Right hindlimb (tissue), 1 donor: ENCODE results near the gene ACTR2.
A peak's percentile ranks its signal among the peaks of the same experiment; 100 is the strongest.
"Not testable (repeated sequence)": the region's sequence is repeated elsewhere in the genome, so short reads cannot be mapped to it uniquely, and the experiment has no call there.

Experiments used
- DNase-seq: peaks from one replicate; pipeline ENCODE4 v3.0.0-alpha.2; 2018

The ACTR2 gene

DNA sequence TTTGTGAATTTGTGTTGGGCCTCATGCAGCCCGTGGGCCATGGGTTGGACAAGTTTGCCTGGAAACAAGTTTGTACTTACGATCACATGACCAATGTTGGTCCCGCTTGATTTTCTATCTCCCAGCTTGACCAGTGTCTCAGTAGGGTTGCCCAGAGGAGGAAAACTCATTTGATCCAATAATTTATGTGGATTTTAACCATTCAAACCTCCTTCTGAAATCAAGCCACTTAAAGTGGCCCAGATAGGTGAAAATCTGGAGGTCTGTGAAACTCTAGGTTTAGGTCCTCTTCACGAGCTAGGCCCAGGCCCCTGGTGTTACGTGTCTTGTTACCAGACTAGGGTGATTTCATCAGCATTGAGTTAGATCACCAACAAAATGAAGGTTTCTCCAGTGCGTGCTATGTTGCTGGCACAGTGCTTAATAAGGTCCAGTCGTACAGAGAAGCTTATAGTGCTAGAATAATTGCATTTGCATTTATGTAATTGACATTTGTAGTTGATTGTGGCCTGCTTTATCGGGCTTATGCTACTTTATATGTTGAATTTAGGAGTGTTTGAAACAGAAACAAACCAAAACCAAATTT is 4.4 kb downstream of the ACTR2 start:
- no peak for DNase-seq

DNA sequence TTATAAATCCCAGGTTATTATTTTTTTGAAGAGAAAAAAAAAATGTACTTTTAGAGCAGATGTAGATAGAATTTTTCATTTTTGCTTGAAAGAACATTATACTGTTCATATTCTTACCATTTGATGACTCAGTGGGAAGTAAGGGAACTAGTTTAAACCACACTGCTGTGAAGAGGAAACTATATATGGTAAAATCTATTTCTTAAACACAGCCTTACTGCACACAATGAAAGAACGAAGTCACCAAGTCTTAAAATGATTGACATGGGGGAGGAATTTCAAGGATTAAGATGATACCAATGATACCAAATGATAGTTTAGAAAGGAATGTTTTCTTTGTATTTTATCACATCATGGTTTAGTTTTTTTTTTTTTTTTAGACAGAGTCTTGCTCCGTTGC is 5.0 kb downstream of the ACTR2 start:
- DNase-seq, result no peak

DNA sequence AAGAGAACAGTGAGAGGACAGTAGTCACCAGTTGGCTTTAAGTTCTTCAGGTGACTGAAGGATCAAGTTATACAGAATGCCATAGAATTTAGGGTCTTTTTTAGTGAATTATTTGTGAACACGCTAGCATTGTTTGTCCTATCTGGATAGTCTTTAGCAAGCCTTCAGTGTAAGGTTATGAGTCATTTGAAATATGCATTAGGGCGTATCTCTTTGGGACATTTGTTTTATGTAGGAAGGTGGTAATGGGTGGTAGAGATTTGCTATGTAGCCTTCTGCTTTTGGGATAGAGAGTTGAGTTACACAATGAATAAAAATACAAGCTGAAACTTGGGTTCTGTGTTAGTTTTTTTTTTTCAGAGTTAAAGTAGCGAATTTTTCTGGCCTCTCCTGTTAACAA is 13.0 kb downstream of the ACTR2 start:
- no peak for DNase-seq

DNA sequence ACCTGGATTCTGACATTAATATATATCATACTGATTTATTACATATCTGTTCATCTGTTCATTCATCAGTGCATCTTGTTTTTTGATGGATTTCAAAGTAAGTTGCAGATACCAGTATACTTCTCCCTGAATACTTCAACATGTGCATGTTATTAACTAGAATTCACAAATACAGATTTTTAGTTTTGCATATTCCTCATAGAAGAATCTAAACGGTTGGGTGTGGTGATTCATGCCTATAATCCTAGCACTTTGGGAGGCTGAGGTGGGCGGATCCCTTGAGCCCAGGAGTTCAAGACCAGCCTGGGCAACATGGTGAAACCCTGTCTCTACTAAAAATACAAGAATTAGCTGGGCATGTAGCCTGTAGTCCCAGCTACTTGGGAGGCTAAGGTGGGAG is 16.8 kb downstream of the ACTR2 start:
- DNase-seq, result not testable (repeated sequence)

DNA sequence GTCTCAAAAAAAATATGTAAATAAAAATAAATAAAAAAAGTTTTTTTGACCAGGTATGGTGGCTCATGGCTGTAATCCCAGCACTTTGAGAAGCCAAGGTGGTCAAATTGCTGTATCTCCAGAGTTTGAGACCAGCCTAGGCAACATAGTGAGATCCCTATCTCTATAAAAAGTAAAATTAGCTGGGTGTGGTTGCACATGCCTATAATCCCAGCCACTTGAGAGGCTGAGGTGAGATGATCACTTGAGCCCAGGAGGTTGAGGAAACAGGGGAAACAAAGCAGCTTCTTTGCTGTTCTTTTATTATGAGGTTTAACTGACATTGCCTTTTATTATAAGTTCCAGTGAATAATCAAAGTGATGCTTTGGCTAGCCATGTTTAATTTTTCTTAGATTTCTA is 25.0 kb downstream of the ACTR2 start:
- no peak for DNase-seq

DNA sequence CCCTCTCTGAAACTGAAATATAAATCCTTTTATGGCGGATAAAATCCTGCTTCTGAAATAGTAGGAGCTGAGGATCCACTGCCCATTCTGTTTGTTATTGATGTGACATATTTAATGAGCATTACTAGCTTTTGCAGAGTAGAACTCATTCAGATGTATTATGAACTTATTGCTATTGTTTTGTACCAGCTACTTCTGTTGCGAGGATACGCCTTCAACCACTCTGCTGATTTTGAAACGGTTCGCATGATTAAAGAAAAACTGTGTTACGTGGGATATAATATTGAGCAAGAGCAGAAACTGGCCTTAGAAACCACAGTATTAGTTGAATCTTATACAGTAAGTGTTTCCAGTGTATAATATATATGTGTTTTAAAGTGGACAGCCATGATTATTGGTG is 27.7 kb downstream of the ACTR2 start:
- no peak for DNase-seq

DNA sequence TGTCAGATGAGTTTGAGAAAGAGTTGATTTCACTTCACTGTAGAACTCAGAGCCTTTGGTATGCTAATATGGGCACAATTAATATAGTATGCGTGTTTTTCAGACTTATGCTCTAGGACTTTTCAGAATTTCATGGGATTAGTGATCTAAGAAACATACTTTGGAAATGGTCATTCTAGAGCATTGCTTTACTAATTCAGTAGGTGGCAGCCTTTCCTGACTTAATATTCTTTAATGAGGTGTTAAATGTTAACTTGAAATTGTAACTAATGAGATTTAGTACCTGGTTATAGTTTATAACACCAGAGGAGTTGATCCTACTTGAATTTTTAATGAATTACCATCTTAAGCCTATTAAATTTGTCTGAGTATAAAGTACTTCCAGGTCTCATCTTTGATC is 28.4 kb downstream of the ACTR2 start:
- no peak for DNase-seq

DNA sequence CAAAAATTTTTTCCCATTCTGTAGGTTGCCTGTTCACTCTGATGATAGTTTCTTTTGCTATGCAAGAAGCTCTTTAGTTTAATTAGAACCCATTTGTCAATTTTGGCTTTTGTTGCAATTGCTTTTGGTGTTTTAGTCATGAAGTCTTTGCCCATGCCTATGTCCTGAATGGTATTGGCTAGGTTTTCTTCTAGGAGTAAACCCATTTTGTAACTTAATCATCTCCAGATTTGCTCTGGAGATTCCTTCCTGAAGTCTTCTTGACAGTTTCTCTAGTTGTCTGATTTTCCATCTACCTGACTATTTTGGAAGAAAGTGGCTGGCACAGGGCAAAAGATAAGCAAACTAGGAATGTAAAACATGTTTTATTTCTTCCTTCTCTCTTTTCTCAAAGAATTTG is 30.2 kb downstream of the ACTR2 start:
- DNase-seq, result not testable (repeated sequence)

DNA sequence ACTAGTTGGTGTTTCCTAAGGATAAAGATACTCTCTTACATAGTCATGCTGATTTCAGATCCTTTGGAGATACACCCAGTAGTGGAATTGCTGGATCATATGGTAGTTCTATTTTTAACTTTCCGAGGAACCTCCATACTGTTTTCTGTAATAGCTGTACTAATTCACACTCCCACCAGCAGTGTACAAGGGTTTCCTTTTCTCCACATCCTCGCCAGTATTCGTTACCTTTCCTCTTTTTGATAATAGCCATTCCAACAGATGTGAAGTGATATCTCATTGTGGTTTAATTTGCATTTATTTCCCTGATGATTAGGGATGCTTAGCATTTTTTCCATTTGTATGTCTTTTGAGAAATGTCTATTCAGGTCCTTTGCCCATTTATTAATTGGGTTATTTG is 34.0 kb downstream of the ACTR2 start:
- no peak for DNase-seq

DNA sequence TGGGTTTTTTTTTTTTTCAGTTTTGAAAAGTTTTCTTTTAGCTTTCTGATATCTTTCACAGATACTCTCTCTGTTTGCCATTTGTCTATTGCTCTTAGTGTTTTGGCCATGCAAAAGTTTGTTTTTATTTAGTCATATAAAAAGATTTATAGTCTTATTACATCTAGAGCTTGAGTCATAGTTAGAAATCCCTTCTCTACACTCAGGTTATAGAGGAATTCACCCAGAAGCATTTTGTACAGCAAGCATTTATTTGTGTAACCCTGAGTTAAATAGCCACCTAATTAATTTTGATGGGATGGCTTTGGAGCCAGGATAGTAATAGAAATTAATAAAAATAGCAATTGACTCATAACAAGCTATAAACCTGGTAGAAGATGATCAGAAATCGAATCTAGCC is 35.6 kb downstream of the ACTR2 start:
- no peak for DNase-seq

DNA sequence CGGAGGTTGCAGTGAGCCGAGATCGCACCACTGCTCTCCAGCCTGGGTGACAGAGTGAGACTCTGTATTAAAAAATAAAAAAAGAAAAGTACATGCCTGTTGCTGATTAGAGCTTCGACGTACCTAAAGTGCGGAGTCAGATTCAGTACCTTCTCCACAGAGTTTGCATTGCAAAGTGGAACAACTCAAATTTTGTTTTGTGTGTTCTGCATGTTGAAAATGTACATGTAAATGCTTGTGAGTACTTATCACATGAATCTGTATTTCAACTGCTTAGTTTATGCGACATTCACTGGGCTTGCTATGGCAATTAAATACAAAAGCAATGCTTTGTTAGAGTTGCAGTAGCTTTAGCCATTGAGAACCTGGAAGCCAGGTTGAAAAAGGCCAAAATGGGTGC is 36.4 kb downstream of the ACTR2 start:
- DNase-seq, result no peak

DNA sequence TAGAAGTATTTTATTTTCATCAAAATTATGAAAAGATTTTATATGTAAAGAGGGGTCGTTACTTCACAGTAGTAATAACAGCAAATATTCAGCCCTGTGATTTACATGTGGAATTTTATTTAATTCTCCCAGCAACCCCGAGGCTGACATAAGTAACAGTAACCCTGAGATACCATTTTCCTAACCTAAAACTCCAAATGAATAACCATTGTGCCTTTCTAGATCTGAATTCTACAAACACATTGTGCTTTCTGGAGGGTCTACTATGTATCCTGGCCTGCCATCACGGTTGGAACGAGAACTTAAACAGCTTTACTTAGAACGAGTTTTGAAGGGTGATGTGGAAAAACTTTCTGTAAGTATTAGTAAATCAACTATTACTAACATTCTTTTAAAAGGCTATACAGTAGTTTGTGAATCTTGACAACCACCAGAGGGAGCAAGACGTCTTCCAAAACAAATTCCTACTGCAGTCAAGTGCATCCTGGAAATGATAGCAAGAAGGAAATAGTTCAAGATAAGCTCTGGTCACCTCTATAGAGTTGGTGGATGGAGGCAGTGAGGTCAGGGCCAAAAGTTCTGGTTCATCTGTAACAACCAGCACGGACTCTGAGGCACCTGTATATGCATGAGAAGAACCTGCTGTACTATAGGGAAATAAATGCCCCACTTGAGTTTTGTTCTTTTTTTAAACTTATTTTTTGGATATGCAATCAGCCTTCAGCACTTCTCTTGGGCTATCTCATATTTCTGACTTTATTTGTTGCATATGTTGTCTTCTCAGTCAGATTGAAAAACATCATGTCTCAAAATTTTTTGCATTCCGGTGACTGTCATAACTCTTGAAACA is 37.4 kb downstream of the ACTR2 start:
- DNase-seq, result peak; percentile 45

DNA sequence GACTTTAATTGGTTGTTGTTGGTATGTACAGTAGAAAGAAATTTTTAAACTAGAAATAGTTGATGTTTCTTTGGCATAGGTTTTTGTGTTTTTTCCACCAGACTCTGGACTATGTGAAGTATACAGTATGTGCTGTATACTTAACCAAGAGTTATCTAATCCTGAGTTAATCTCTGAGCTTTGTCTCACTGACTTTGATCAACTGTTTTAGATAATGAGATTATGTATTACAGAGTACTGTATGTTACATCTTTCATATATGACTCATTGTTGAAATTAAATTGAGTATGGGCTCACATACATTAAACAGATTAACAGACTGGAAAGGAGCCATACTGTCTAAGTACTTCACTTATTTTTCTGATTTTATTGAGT is 38.0 kb downstream of the ACTR2 start:
- no peak for DNase-seq

DNA sequence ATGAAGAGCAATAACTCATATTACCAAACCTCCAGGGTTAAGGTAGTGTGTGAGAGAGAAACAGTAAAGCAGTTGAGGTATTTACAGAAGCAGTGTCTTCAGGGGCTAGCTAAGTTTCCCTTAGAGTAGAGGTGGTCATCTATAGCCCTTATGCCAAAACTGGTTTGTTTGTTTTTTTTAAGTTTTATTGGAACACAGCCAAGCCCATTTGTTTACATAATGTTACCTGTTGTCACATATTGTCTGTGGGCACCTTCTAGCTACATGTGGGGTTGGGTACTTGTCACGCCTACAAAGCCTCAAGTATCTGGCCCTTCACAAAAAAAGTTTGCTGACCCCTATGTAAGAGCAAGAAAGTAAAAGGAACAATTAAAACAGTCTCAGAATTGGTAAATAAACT is 39.4 kb downstream of the ACTR2 start:
- no peak for DNase-seq

DNA sequence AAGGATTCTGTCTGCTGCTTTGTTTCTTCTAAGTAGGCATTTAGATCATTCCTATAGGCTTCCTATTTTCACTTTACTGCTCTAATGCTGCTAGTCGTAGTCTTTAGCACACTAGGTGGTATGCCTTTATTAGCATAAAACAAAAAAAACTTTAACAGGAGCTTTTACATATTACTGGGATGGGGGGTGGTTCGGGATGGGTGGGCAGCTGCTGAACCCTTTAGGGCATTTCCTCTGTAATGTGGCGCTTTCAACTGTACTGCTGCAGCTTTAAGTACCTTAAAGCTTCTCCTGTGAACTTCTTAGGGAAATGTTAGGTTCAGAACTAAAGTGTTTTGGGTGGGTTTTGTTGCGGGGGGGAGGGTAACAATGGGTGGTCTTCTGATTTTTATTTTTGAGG is 41.3 kb downstream of the ACTR2 start:
- no peak for DNase-seq

DNA sequence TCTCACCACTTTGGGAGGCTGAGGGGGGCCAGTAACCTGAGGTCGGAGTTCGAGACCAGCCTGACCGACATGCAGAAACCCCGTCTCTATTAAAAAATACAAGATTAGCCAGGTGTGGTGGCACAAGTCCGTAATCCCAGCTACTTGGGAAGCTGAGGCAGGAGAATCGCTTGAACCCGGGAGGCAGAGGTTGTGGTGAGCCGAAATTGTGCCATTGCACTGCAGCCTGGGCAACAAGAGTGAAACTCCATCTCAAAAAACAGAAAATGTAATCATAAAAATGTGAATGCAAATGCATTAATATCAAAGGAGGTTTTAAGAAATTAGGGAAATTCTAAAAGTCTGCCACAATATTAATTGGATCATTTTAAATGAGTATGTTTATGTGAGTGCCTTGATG is 45.7 kb downstream of the ACTR2 start:
- no peak for DNase-seq

DNA sequence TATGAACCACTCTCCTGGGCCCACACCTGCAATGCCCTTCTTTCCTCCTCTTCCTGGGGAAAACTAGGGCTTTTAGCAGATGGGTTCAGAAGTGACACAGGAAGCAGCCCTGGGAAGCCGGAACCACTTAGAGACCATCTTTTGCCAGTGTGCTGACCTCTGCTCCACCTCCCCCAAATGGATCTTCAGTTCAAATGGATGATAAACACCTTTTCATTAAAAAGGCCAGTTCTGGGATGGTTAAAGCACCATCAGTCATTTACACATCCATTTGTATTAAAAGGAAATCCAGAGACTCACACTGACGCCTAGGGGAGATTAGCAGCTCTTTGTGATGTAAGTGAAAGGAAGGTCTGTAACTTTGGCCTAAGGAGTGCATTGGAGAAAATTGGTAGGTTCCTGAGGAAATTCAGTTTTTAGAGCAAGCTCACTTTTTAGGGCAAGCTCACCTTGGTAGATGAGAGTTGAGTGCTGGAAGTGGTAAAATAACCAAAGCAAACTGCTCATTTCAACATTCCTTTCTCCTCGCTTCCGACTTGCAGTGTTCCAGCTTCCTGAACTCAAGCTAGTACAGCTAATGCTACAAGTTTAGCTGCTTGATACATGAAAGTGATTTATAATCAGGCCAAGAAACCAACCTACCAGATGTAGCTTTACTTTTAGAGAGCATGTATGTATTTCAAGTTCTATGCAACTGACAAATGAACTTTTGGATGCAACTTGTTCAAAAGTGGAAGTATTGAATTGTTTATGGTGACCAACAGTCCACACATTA is 47.7 kb downstream of the ACTR2 start:
- DNase-seq, result no peak

DNA sequence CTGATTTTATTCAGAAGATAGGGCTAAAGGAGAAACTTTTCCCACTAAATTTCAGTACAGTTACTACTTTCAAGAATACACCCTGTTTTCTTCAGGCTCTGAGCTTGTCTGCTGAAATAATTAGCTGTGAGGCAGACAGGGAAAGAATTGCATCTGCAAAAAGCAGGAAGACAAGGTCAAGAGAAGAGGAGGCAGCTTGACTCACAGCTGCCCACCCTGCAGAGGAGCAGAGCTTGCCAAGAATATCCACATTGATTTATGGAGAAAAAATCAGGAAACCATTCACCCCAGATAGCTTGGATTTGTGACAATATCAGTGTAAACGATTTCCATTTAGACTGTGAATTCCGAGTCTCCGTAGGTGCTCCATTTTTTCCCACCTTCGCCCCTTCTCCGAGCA is 49.0 kb downstream of the ACTR2 start:
- no peak for DNase-seq

DNA sequence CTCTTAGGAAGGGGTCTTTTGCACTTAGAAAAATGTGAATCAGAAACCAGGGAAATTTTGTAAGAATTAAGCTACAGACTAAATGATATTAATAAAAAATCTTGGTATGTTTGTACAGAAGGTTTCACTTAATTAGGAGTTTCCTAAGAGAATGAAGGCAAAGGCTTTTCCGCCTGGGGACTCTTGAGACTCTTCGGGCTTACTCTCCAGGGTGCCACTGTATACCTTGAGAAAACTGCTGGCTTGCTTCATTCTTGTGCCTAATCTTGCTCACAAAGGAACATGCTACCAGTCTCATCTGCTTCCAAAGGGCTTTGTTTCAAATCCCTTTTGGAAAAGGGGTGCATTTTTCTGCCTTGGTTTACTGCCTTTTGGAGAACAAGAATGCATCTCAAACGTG is 49.5 kb downstream of the ACTR2 start:
- no peak for DNase-seq

DNA sequence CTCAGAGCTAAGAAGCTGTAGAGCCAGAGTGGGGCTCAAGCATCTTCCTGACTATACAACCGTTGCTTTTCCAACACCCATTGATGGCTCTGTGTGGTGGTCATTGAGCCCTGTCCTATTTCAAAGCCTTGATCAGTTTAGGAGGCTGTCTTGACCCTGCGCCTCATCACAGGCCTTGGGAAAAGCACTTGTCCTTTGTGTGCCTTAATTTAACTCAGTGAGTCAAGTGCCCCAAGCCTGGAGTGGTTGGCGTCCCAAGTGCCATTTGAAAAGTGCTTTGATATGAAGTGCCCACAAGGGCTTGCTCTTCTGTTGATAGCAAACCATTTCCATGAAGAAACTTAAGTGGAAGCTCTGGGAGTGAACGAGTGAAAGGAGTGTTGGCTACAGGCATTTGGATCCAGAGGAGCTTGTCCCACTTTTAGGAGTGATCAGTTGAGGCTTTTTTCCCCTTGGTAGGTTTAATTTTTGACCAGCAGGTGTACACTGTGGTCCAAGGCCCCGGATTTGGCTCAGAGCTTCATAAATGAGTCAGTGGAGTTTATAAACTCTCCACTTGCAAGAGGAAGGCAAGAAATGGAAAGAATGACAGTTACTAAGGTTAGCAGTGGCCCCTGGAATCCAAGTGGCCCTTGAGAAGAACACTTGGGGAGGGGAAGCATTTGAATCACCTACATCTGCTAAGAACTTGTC is 50.3 kb downstream of the ACTR2 start:
- DNase-seq, result no peak

DNA sequence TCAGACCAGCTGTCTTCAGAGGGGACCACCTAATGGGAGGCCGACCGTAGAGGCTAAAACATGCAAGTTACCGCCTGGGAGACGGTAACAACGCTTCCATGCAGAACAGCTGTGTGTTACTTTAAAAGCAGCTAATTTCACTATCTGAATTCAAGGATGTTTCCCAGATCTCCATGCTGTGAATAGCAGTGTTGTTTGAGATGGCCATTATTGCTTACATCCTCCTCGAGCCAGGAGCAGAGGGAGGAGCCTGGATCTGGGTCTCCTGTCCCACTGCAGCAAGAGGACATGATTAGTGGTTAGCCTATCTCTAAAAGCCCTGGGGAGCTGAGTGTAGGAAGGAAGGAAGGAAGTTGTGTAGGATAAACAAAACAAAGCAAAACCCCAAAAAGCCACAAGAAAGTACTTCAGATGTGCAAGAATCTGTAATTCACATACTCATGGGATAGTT is 50.9 kb downstream of the ACTR2 start:
- DNase-seq, result peak; percentile 69

DNA sequence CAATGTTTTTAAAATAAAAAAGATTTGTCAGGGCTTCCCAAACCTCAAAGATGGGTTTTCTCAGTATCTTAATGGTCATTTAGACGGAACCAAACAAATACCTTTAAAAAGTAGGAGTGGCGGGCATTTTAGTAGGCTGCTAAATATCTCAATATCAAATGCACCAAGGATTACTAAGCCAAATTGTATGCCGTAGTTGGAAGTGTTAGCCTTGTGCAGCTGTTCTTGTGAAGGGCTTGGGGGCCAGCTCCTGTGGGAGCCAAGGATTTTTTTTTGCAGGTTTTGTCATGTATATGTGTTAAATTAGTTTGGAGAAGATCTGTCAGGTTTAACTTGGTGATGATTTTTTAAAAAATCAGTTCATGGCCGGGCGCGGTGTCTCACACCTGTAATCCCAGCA is 52.1 kb downstream of the ACTR2 start:
- DNase-seq, result no peak

DNA sequence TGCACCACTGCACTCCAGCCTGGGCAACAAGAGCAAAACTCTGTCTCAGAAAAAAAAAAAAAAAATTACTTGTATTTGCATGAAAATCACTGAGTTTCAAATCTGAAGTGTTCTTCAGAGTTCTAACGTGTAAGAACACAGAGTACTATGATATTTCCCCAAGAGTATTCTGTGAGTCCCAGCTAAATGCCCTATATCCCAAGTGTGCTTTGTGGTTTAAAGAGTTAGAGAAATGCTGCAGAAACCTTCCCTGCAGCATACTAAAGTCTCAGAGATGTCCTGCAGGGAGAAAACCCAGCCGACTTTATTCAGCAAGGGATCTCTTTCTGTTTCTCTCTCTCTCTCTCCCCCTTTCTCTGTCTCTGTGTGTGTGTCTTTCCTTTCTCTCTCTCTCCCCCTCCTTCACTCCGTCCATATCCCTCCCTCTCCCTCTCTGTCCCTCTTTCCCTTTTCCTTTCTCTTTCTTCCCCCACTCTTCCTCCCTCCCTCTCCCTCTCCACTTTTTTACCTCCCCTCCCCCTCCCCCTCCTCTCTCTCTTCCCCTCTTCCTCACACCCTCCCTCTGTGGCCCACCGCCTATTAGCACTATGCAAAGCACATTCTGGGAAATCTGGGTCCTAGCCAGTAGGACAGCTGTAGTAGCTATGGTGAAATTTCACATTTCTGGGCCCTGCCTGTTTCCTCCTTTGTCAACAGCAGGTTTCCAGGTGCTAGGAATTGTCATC is 54.2 kb downstream of the ACTR2 start:
- DNase-seq, result peak; percentile 76
